ENCODE results near the gene GRIK4. TPM values are rescaled to one million over a fixed set of nuclear protein-coding genes. Genes with fewer than 3 reads are reported as not detected.

The GRIK4 gene
- total RNA-seq, 1 experiment from 2014 or later: 3.3 TPM

DNA sequence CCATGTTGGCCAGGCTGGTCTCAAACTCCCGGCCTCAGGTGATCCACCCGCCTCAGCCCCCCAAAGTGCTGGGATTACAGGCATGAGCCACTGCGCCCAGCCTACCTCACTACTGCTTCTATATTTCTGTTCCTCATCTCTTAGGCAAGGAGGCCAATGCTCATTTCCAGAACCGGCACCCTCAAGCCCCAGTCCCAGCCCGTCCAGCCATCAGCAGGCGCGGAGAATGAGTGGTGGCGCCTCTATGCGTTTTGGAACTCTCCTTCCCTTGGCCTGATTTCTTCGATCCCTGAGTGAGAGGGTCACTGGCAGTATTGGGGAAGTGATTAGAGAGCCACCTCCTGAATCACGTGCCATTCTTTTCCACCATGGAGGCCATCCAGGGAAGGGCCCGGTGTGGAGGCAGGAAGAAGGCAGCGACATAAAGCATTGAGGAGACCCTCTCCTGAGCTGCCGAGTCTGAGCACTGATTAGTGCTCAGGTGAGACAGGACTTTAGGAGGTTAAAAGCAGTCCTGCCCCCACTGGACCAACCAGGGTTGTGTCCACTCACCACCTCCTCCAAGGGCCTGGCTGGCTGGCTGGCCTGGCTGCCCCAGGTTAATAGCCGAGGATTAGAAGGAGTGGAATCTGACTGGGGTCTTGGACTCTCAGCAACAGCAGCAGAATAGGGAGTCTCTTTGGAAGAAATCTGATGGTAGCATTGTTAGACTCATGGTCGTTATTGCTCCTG lies 8.7 kb downstream of the GRIK4 start (continued):
- TF ChIP-seq ZNF532 (CRISPR knock-in tag; IDR thresholded peaks at IDR 0.05; ENCODE audit: borderline replicate concordance): no peak

GRCh38 chr11:120521176-120521575 lies 9.6 kb downstream of the GRIK4 start:
- DNase-seq (ENCODE audit: low spot score) (no peak), ATAC-seq (no peak)
- CTCF ChIA-PET: no interaction called here
- no peaks in the 10 kb centered on the region for H3K9me3 Mint-ChIP-seq
- POLR2A ChIA-PET: no interaction called here
- TF ChIP-seq, protein P1, sequence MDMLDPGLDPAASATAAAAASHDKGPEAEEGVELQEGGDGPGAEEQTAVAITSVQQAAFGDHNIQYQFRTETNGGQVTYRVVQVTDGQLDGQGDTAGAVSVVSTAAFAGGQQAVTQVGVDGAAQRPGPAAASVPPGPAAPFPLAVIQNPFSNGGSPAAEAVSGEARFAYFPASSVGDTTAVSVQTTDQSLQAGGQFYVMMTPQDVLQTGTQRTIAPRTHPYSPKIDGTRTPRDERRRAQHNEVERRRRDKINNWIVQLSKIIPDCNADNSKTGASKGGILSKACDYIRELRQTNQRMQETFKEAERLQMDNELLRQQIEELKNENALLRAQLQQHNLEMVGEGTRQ (CRISPR knock-in tag; IDR thresholded peaks at IDR 0.05): no peak
- no peaks in the 10 kb centered on the region for H3K27me3 Mint-ChIP-seq (ENCODE audit: low read depth)
- no peak overlapping the region for H3K4me3 Mint-ChIP-seq
- no peaks in the 10 kb centered on the region for H3K36me3 Mint-ChIP-seq
- no peak overlapping the region for H3K27ac Mint-ChIP-seq
- H3K4me1 Mint-ChIP-seq: peaks cover 51% of the 10 kb centered on the region

DNA sequence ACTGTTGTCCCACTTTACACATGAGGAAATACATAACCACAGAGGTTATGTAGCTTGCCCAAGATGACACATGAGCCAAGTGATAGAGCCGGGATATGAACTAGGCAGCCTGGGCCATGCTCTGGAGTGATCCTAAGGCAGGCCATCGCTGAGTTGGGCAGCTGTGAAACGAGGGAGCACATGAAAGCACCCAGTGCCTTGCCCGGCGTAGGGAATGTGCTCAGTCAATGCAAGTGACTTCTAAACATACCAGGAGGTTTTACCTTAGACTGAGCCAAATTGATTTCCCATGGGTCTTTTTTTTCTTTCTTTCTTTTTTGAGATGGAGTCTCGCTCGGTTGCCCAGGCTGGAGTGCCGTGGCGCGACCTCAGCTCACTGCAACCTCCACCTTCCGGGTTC lies 10.5 kb downstream of the GRIK4 start:
- no peak for ATAC-seq
- ChIA-PET CTCF (no interaction called here), POLR2A (no interaction called here)
- no peak for DNase-seq (ENCODE audit: low spot score)
- Mint-ChIP-seq H3K27me3 (ENCODE audit: low read depth) (no peaks in the 10 kb centered on the region), H3K4me3 (no peak overlapping the region), H3K27ac (no peak overlapping the region), H3K36me3 (no peaks in the 10 kb centered on the region), H3K9me3 (no peaks in the 10 kb centered on the region), H3K4me1 (peaks cover 52% of the 10 kb centered on the region)
- TF ChIP-seq MYBL2 (CRISPR knock-in tag; IDR thresholded peaks at IDR 0.05): no peak
- TF ChIP-seq MLX (CRISPR knock-in tag; IDR thresholded peaks at IDR 0.05): no peak
- no peak for TF ChIP-seq AR (CRISPR knock-in tag; IDR thresholded peaks at IDR 0.05)
- no peak for TF ChIP-seq AFF4 (CRISPR knock-in tag; IDR thresholded peaks at IDR 0.05; ENCODE audit: borderline replicate concordance)
- no peak for TF ChIP-seq FOXP1 (CRISPR knock-in tag; IDR thresholded peaks at IDR 0.05; ENCODE audit: borderline replicate concordance)
- no peak for TF ChIP-seq TEAD1 (CRISPR knock-in tag; IDR thresholded peaks at IDR 0.05)
- TF ChIP-seq TCF7 (CRISPR knock-in tag; IDR thresholded peaks at IDR 0.05; ENCODE audit: low read depth): no peak
- TF ChIP-seq, protein P2, sequence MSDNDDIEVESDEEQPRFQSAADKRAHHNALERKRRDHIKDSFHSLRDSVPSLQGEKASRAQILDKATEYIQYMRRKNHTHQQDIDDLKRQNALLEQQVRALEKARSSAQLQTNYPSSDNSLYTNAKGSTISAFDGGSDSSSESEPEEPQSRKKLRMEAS (CRISPR knock-in tag; IDR thresholded peaks at IDR 0.05): no peak

All from WTC11 (cell line).